Measurements from ENCODE around the gene NBAS.

- TF ChIP-seq IRF3 (IDR thresholded peaks at IDR 0.05; ENCODE audit: low read depth, low read length): no peak
- no peak for TF ChIP-seq TAF1 (IDR thresholded peaks at IDR 0.05; ENCODE audit: borderline replicate concordance, low read depth, low read length)
- no peak for TF ChIP-seq JUND (IDR thresholded peaks at IDR 0.05)
- TF ChIP-seq CTCF (IDR thresholded peaks at IDR 0.05): no peak
- TF ChIP-seq CHD2 (IDR thresholded peaks at IDR 0.05; ENCODE audit: low read length, partially characterized antibody): no peak
- no peak for TF ChIP-seq FOXM1 (IDR thresholded peaks at IDR 0.05; ENCODE audit: low read depth)
- TF ChIP-seq RAD21 (IDR thresholded peaks at IDR 0.05; ENCODE audit: low read length): no peak
- TF ChIP-seq, protein P1, sequence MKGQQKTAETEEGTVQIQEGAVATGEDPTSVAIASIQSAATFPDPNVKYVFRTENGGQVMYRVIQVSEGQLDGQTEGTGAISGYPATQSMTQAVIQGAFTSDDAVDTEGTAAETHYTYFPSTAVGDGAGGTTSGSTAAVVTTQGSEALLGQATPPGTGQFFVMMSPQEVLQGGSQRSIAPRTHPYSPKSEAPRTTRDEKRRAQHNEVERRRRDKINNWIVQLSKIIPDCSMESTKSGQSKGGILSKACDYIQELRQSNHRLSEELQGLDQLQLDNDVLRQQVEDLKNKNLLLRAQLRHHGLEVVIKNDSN (IDR thresholded peaks at IDR 0.05; ENCODE audit: borderline replicate concordance, low read depth): no peak
- TF ChIP-seq POLR2AphosphoS5 (IDR thresholded peaks at IDR 0.05; ENCODE audit: low read depth, low read length): no peak
- TF ChIP-seq SIN3A (IDR thresholded peaks at IDR 0.05; ENCODE audit: borderline replicate concordance, low read depth, low read length): no peak
These were observed 330.4 kb downstream of the NBAS start for GRCh38 chr2:15230599-15231192.

Data from SK-N-SH (cell line).